ENCODE data around the gene ANKFN1. TPM values are rescaled to one million over a fixed set of nuclear protein-coding genes. Genes with fewer than 3 reads are reported as not detected.

Gene ANKFN1
- total RNA-seq, 1 experiment from 2014 or later = not detected

DNA sequence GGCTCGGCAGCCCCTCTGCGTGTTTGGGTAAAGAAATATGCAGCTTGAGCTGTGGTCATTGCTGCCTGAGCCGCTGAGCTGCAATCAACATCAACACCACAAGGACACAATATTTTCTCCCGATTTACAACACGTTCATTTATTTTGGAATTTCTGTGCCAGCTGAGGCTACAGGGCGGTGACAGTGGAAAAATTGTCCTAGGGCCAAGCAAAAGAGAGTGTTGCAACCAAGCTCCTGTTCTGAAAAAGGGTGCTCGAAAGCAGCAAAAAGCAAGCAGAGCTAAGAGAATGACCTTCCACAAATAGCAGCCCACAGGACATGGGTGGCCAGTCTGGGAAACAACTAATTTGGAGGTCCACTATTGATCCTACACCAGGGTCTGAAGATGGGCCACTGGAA lies 404.8 kb downstream of the ANKFN1 start:
- H3K36me3 ChIP-seq (replicated peaks; ENCODE audit: control insufficient read depth, insufficient read depth, low read length) = no peaks in the 10 kb centered on the region
- no peak for DNase-seq
- no peaks in the 10 kb centered on the region for H3K27me3 ChIP-seq (ENCODE audit: control insufficient read depth, insufficient read depth, low read length)
- no peak overlapping the region for H3K4me3 ChIP-seq (ENCODE audit: insufficient read depth, low read depth, low read length)
